SK-N-SH treated with all-trans-retinoic acid at 6 μM for 48 hours (cell line): Measurements from ENCODE around the gene AUTS2.
A peak's percentile ranks its signal among the peaks of the same experiment; 100 is the strongest.

Experiments used
- ATAC-seq: fragments of 200-7000 bp; cut with Tn5 transposase; 3 replicates; pipeline ENCODE4 v1.9.1; 2020; ENCODE audit warnings: mild to moderate bottlenecking, moderate library complexity
- ARNTL ChIP-seq: fragments of 450-650 bp; formaldehyde crosslinking; IDR thresholded peaks from 2 replicates; pipeline ENCODE4 v1.5.0; 2020; ENCODE audit warnings: low read depth, mild to moderate bottlenecking, moderate library complexity, borderline replicate concordance
- CREB5 ChIP-seq: fragments of 250-450 bp; sonication (Bioruptor Pico); IDR thresholded peaks from 2 replicates; pipeline ENCODE4 v1.5.1; 2020; ENCODE audit warnings: low read depth, mild to moderate bottlenecking, moderate library complexity
- CSDC2 ChIP-seq: fragments of 250-450 bp; sonication (Bioruptor Pico); IDR thresholded peaks from 2 replicates; pipeline ENCODE4 v1.5.0; 2020; ENCODE audit warnings: mild to moderate bottlenecking, moderate library complexity
- CSRNP3 ChIP-seq: fragments of 250-450 bp; sonication (Bioruptor Pico); IDR thresholded peaks from 2 replicates; pipeline ENCODE4 v1.5.1; 2021; ENCODE audit warnings: mild to moderate bottlenecking, moderate library complexity
- ESRRG ChIP-seq: fragments of 250-450 bp; sonication (Bioruptor Pico); IDR thresholded peaks from 2 replicates; pipeline ENCODE4 v1.6.1; 2021; ENCODE audit warnings: mild to moderate bottlenecking
- GLIS3 ChIP-seq: fragments of 250-450 bp; sonication (Bioruptor Pico); IDR thresholded peaks from 2 replicates; pipeline ENCODE4 v1.5.0; 2020; ENCODE audit warnings: mild to moderate bottlenecking, moderate library complexity
- ISL1 ChIP-seq: fragments of 250-450 bp; sonication (Bioruptor Pico); IDR thresholded peaks from 2 replicates; pipeline ENCODE4 v2.1.2; 2022; ENCODE audit warnings: mild to moderate bottlenecking, moderate library complexity
- OSR1 ChIP-seq: fragments of 250-450 bp; sonication (Bioruptor Pico); IDR thresholded peaks from 2 replicates; pipeline ENCODE4 v1.8.0; 2022; ENCODE audit warnings: moderate library complexity, mild to moderate bottlenecking, inconsistent platforms
- PATZ1 ChIP-seq: fragments of 250-450 bp; sonication (Bioruptor Pico); IDR thresholded peaks from 2 replicates; pipeline ENCODE4 v1.8.0; 2020; ENCODE audit warnings: mild to moderate bottlenecking, moderate library complexity, borderline replicate concordance
- PPARA ChIP-seq: fragments of 250-450 bp; sonication (Bioruptor Pico); IDR thresholded peaks from 2 replicates; pipeline ENCODE4 v1.5.0; 2020; ENCODE audit warnings: mild to moderate bottlenecking, borderline replicate concordance
- RARB ChIP-seq: fragments of 250-450 bp; sonication (Bioruptor Pico); IDR thresholded peaks from 2 replicates; pipeline ENCODE4 v1.8.0; 2021; ENCODE audit warnings: mild to moderate bottlenecking, moderate library complexity
- SNAI2 ChIP-seq: fragments of 250-450 bp; sonication (Bioruptor Pico); IDR thresholded peaks from 2 replicates; pipeline ENCODE4 v1.5.0; 2020; ENCODE audit warnings: mild to moderate bottlenecking, moderate library complexity
- TOX ChIP-seq: fragments of 250-450 bp; sonication (Bioruptor Pico); IDR thresholded peaks from 2 replicates; pipeline ENCODE4 v1.8.0; 2021; ENCODE audit warnings: mild to moderate bottlenecking, moderate library complexity, borderline replicate concordance
- TSHZ2 ChIP-seq: fragments of 250-450 bp; sonication (Bioruptor Pico); IDR thresholded peaks from 2 replicates; pipeline ENCODE4 v1.5.0; 2020; ENCODE audit warnings: mild to moderate bottlenecking, moderate library complexity
- ZC3H10 ChIP-seq: fragments of 250-450 bp; sonication (Bioruptor Pico); IDR thresholded peaks from 2 replicates; pipeline ENCODE4 v1.5.1; 2021; ENCODE audit warnings: mild to moderate bottlenecking, moderate library complexity
- ZFP30 ChIP-seq: fragments of 450-650 bp; formaldehyde crosslinking; IDR thresholded peaks from 2 replicates; pipeline ENCODE4 v1.5.0; 2022; ENCODE audit warnings: mild to moderate bottlenecking, moderate library complexity
- ZNF565 ChIP-seq: fragments of 450-650 bp; formaldehyde crosslinking; conservative IDR thresholded peaks from 2 replicates; pipeline ENCODE4 v1.5.0; 2020; ENCODE audit warnings: low read depth, mild to moderate bottlenecking, moderate library complexity
- ZNF70 ChIP-seq: fragments of 450-650 bp; formaldehyde crosslinking; IDR thresholded peaks from 2 replicates; pipeline ENCODE4 v1.5.0; 2020; ENCODE audit warnings: mild to moderate bottlenecking, moderate library complexity
- ZNF8 ChIP-seq: fragments of 450-650 bp; formaldehyde crosslinking; IDR thresholded peaks from 2 replicates; pipeline ENCODE4 v1.5.0; 2020; ENCODE audit warnings: mild to moderate bottlenecking, moderate library complexity

Gene AUTS2

GRCh38 chr7:70069977-70070376 is 471.7 kb downstream of the AUTS2 start:
- ATAC-seq: no peak
- no peak for TF ChIP-seq GLIS3 (CRISPR knock-in tag)
- no peak for TF ChIP-seq OSR1 (CRISPR knock-in tag)
- no peak for TF ChIP-seq ZC3H10
- TF ChIP-seq CSDC2 (CRISPR knock-in tag): no peak
- no peak for TF ChIP-seq ESRRG (CRISPR knock-in tag)
- no peak for TF ChIP-seq ZNF8 (CRISPR knock-in tag)
- no peak for TF ChIP-seq ZFP30 (CRISPR knock-in tag)
- TF ChIP-seq RARB (CRISPR knock-in tag): no peak
- TF ChIP-seq CSRNP3 (CRISPR knock-in tag): no peak
- TF ChIP-seq ZNF565 (CRISPR knock-in tag): no peak
- TF ChIP-seq SNAI2 (CRISPR knock-in tag): no peak
- no peak for TF ChIP-seq PPARA (CRISPR knock-in tag)
- no peak for TF ChIP-seq CREB5 (CRISPR knock-in tag)
- no peak for TF ChIP-seq ZNF70

GRCh38 chr7:70071766-70072165 is 473.5 kb downstream of the AUTS2 start:
- no peak for ATAC-seq
- no peak for TF ChIP-seq CSDC2 (CRISPR knock-in tag)
- no peak for TF ChIP-seq ARNTL (CRISPR knock-in tag)
- TF ChIP-seq TSHZ2: no peak
- no peak for TF ChIP-seq SNAI2 (CRISPR knock-in tag)
- TF ChIP-seq ZNF8 (CRISPR knock-in tag): no peak
- TF ChIP-seq GLIS3 (CRISPR knock-in tag): no peak
- no peak for TF ChIP-seq TOX

GRCh38 chr7:70072220-70072619 is 473.9 kb downstream of the AUTS2 start:
- TF ChIP-seq SNAI2 (CRISPR knock-in tag) (no peak), ISL1 (CRISPR knock-in tag) (peak; percentile 34; the same call in 1 of the 2 replicates)
- peak; percentile 89 for ATAC-seq

- no peak for TF ChIP-seq PATZ1 (CRISPR knock-in tag)
- no peak for TF ChIP-seq CSRNP3 (CRISPR knock-in tag)
- no peak for TF ChIP-seq ZNF70
- no peak for TF ChIP-seq ZNF8 (CRISPR knock-in tag)
- TF ChIP-seq CREB5 (CRISPR knock-in tag): no peak
- TF ChIP-seq SNAI2 (CRISPR knock-in tag): no peak
Observed at GRCh38 chr7:70076325-70076724, 478.1 kb downstream of the AUTS2 start.

More at GRCh38 chr7:70076325-70076724, 478.1 kb downstream of the AUTS2 start:
- no peak for ATAC-seq
